Measurements from ENCODE around the gene SERBP1. TPM values are rescaled to one million over a fixed set of nuclear protein-coding genes. Genes with fewer than 3 reads are reported as not detected.

The SERBP1 gene
- 100 to 1,000 TPM; 173 to 241 (median 223) TPM for total RNA-seq

DNA sequence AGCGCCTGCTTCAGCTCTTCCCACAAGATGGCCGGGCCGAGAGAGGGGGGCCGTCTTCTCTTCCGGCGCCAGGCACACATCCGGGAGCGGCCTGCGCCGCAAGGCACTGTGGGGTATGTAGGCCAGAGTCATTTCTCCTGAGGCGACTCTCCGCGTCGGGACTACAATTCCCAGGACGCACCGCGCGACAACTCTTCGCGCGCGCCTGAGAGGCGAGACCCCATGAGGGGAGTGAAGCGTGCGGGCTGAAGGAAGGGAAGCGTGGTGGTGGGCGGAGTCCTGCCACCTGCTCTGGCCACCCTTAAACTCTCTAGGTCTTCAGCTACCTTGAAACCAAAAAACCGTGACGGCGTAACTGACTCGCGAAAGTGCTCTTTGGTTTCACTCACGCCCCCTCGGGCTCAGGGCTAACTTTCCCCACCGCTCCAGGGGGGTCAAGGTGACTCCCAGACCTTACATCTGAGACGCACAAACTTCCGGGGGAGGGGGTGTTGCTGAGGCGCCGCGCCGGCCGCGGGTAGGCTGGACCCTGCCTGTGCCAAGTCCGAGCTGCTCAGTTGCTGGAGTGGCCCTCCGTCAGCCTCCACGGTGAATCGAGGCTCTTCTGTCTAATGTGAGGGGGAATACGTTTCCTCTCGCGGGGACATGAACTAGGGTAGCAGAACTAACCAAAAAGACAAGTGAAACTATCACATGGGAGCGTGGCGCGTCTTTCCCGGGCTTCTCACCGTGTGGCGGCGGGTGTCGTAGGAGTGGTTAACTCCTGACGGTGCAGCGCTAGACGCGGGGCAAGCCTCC lies at the start of gene SERBP1:
TSS of gene SERBP1 (minus strand) at position 45 of the 798 bp plus-strand sequence. CDS start 102 bp downstream, outside the sequence.
- Histone ChIP-seq H3K27ac (peak within 1 kb of the TSS; percentile 88 to 96 (median 92)), H3K9me3 (no peaks in the 10 kb centered on the region), H3K4me3 (peak within 1 kb of the TSS; percentile 82 to 87 (median 84)), H3K27me3 (no peaks in the 10 kb centered on the region), H3K36me3 (peaks cover 0 to 7% (median 6%) of the 10 kb centered on the region in 3 donors), H3K4me1 (peaks cover 0 to 55% (median 22%) of the 10 kb centered on the region in 4 donors)
- 1% methylated on average over 47 to 62 of the region's 62 CpGs for WGBS, 2 donors
- peak; percentile 91 to 92 for DNase-seq (ENCODE audit: low spot score in 2 of 2)
- TF ChIP-seq POLR2A (IDR thresholded peaks at IDR 0.05) (peak; percentile 53 to 56), EP300 (IDR thresholded peaks at IDR 0.05) (peak in 1 of 2 donors; percentile 97)
- TF ChIP-seq, protein P1, sequence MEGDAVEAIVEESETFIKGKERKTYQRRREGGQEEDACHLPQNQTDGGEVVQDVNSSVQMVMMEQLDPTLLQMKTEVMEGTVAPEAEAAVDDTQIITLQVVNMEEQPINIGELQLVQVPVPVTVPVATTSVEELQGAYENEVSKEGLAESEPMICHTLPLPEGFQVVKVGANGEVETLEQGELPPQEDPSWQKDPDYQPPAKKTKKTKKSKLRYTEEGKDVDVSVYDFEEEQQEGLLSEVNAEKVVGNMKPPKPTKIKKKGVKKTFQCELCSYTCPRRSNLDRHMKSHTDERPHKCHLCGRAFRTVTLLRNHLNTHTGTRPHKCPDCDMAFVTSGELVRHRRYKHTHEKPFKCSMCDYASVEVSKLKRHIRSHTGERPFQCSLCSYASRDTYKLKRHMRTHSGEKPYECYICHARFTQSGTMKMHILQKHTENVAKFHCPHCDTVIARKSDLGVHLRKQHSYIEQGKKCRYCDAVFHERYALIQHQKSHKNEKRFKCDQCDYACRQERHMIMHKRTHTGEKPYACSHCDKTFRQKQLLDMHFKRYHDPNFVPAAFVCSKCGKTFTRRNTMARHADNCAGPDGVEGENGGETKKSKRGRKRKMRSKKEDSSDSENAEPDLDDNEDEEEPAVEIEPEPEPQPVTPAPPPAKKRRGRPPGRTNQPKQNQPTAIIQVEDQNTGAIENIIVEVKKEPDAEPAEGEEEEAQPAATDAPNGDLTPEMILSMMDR (IDR thresholded peaks at IDR 0.05), result no peak

DNA sequence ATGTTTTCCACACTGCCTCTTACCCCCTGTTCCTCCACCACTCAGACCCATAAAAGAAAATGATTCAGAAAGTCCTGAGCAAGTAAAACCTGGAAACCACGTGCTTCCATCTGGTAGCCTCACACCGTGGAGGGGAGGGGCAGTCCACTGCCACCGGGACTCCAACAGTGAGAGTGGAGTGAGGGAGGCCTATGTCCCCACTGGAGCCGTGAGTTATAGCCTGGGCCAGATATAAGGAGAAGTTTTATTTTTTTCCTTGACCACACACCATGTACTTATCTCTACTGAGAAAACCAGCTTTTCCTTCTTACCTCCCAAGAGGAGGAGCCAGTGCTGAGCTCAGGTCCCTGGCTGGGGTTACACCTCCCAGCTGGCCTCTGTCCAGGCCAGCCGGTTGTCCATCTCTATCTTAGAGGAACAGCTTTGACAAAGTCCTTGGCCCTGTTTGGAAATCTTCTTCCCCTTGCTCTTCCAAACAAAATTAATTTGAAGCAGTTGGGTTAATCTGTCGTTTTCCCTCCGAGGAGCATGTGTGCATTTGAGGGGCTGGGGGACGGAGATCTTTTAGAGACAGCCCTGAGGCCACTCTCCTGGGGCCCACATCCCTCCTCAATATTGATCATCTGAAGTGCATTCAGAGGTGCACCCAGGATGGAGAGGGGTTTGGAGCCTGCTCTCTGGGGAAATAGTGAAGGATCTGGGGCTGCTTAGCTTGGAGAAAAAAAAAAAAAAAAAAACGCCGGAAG lies 49.1 kb upstream of the SERBP1 start:
- TF ChIP-seq EP300 (IDR thresholded peaks at IDR 0.05) (no peak), POLR2A (IDR thresholded peaks at IDR 0.05) (no peak)
- TF ChIP-seq, protein P1 (IDR thresholded peaks at IDR 0.05), result no peak
- peak in 1 of 2 donors; percentile 7 for DNase-seq (ENCODE audit: low spot score in 2 of 2)
- Histone ChIP-seq H3K4me1 (peaks cover 0 to 9% (median 2%) of the 10 kb centered on the region in 4 donors), H3K27me3 (no peaks in the 10 kb centered on the region), H3K9me3 (no peaks in the 10 kb centered on the region), H3K27ac (peak overlapping the region in 1 of 4 donors; percentile 29), H3K4me3 (no peak overlapping the region), H3K36me3 (no peaks in the 10 kb centered on the region)
- WGBS, 2 donors, result 40 to 41% methylated on average over 10 of the region's 10 CpGs

DNA sequence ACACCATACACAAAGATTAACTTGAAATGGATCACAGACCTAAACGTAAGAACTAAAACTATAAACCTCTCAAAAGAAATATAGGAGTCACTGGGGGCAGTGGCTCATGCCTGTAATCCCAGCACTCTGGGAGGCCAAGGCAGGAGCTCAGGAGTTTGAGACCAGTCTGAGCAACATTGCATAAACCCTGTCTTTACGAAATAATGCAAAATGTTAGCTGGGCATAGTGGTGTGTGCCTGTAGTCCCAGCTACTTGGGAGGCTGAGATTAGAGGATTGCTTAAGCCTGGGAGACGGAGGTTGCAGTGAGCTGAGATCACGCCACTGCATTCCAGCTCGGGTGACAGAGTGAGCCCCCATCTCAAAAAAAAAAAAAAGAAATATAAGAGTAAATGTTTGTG lies 46.7 kb upstream of the SERBP1 start:
- no peak for DNase-seq (ENCODE audit: low spot score in 2 of 2)
- Histone ChIP-seq H3K36me3 (no peaks in the 10 kb centered on the region), H3K4me1 (peaks cover 0 to 9% (median 2%) of the 10 kb centered on the region in 4 donors), H3K4me3 (no peak overlapping the region), H3K27me3 (no peaks in the 10 kb centered on the region), H3K27ac (no peak overlapping the region), H3K9me3 (no peaks in the 10 kb centered on the region)
- WGBS, 2 donors, result 60 to 67% methylated on average over 5 of the region's 5 CpGs
- no peak for TF ChIP-seq EP300 (IDR thresholded peaks at IDR 0.05)
- TF ChIP-seq, protein P1 (IDR thresholded peaks at IDR 0.05), result no peak
- no peak for TF ChIP-seq POLR2A (IDR thresholded peaks at IDR 0.05)

DNA sequence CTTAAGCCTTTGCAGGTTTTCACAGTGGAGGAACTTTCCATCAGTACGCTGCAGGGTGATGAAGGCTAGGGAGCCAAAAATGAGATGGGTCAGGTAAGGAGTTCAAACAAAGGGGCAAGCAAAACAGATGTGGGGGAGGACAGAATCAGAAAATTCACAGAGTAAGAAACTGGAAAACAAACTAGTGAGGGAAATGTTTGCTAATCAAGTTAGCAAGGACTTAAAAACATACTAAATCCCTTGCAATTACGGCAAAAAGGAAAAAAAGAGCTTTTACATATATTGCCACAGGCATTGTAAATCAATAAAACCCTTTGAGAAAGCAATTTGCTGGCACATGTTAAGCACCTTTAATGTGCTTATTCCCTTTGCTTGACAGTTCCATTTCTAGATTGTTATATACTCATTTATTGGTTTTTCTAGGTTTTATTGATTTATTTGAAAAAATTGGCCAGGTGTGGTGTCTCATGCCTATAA lies 45.8 kb upstream of the SERBP1 start:
- Histone ChIP-seq H3K9me3 (no peaks in the 10 kb centered on the region), H3K27me3 (no peaks in the 10 kb centered on the region), H3K4me1 (peaks cover 0 to 9% (median 2%) of the 10 kb centered on the region in 4 donors), H3K27ac (no peak overlapping the region), H3K4me3 (no peak overlapping the region), H3K36me3 (no peaks in the 10 kb centered on the region)
- no peak for DNase-seq (ENCODE audit: low spot score in 2 of 2)
- TF ChIP-seq, protein P1 (IDR thresholded peaks at IDR 0.05), result no peak
- TF ChIP-seq EP300 (IDR thresholded peaks at IDR 0.05), result no peak
- TF ChIP-seq POLR2A (IDR thresholded peaks at IDR 0.05), result no peak
- WGBS, 2 donors, result 62 to 74% methylated on average over 2 of the region's 2 CpGs
